PC-3 (cell line): ENCODE results near the gene SIRPB2. TPM values are rescaled to one million over a fixed set of nuclear protein-coding genes. Genes with fewer than 3 reads are reported as not detected.

Experiments used
- ATAC-seq: fragments of 200-7000 bp; cut with Tn5 transposase; 2 replicates; pipeline ENCODE4 v1.9.1; 2020; ENCODE audit warnings: mild to moderate bottlenecking, moderate library complexity
- BruUV-seq: library from RNA; stranded (reverse); fragments of 400-500 nt; replicated peaks from 2 replicates; lab custom pipeline; 2021; lab: Mats Ljungman, UMichigan
- CTCF ChIA-PET: fragments of 300-600 bp; sonication (Branson Sonifier 250); formaldehyde crosslinking; loops from one replicate; lab custom pipeline; 2022; ENCODE audit warnings: antibody characterized with exemption; lab: Charles Lee
- POLR2A ChIA-PET: fragments of 300-600 bp; sonication (Branson Sonifier 250); formaldehyde crosslinking; loops from one replicate; lab custom pipeline; 2022; ENCODE audit warnings: antibody characterized with exemption; ENCODE audit not compliant: unreplicated experiment; lab: Charles Lee
- DNase-seq: peaks from one replicate; pipeline ENCODE4 v3.0.0-alpha.2; 2015
- H2AFZ ChIP-seq: fragments of 300-600 bp; sonication (generic); 2 replicates; pipeline ENCODE4 v1.6.0; 2016; ENCODE audit warnings: antibody characterized with exemption, low read length
- H3F3A ChIP-seq: fragments of 300-600 bp; sonication (generic); one replicate; pipeline ENCODE4 v1.6.0; 2017; ENCODE audit warnings: antibody characterized with exemption, low read length, control low read depth, mild to moderate bottlenecking; ENCODE audit not compliant: unreplicated experiment
- H3K27ac ChIP-seq: fragments of 300-600 bp; sonication (generic); 2 replicates; pipeline ENCODE4 v1.5.1; 2016; ENCODE audit warnings: mild to moderate bottlenecking, low read length
- H3K27me3 ChIP-seq: fragments of 300-600 bp; sonication (generic); 2 replicates; pipeline ENCODE4 v1.6.1; 2016; ENCODE audit warnings: low read length, mixed read lengths
- H3K36me3 ChIP-seq: fragments of 300-600 bp; sonication (generic); 2 replicates; pipeline ENCODE4 v1.6.1; 2016; ENCODE audit warnings: low read depth, mixed run types, low read length, mixed read lengths
- H3K4me1 ChIP-seq: fragments of 300-600 bp; sonication (generic); 2 replicates; pipeline ENCODE4 v1.5.1; 2016; ENCODE audit warnings: low read length; ENCODE audit not compliant: insufficient read depth
- H3K4me2 ChIP-seq: fragments of 300-600 bp; sonication (generic); 2 replicates; pipeline ENCODE4 v1.6.0; 2016; ENCODE audit warnings: low read length
- H3K4me3 ChIP-seq: fragments of 300-600 bp; sonication (generic); 2 replicates; pipeline ENCODE4 v1.5.1; 2016; ENCODE audit warnings: mild to moderate bottlenecking, low read length, mixed read lengths
- H3K79me2 ChIP-seq: fragments of 300-600 bp; sonication (generic); 2 replicates; pipeline ENCODE4 v1.6.1; 2017; ENCODE audit warnings: low read length, mixed read lengths
- H3K9ac ChIP-seq: fragments of 300-600 bp; sonication (generic); 2 replicates; pipeline ENCODE4 v1.6.0; 2016; ENCODE audit warnings: mild to moderate bottlenecking, low read length
- H3K9me2 ChIP-seq: fragments of 300-600 bp; sonication (generic); replicated peaks from 2 replicates; pipeline ENCODE4 v1.6.1; 2016; ENCODE audit warnings: mixed run types, low read length, mixed read lengths
- H3K9me3 ChIP-seq: fragments of 300-600 bp; sonication (generic); 2 replicates; pipeline ENCODE4 v1.6.1; 2016; ENCODE audit warnings: low read length, mixed read lengths
- H4K20me1 ChIP-seq: fragments of 300-600 bp; sonication (generic); 2 replicates; pipeline ENCODE4 v1.6.1; 2016; ENCODE audit warnings: low read length, mixed read lengths
- EZH2 ChIP-seq: fragments of 300-600 bp; sonication (generic); IDR thresholded peaks from one replicate; pipeline ENCODE4 v1.6.1; 2017; ENCODE audit warnings: antibody characterized with exemption, mild to moderate bottlenecking, low read length; ENCODE audit not compliant: unreplicated experiment
- EZH2phosphoT487 ChIP-seq: fragments of 300-600 bp; sonication (generic); IDR thresholded peaks from 2 replicates; pipeline ENCODE4 v1.6.1; 2018; ENCODE audit warnings: mild to moderate bottlenecking, antibody characterized with exemption, low read length, borderline replicate concordance
- intact Hi-C: fragments of 100-400 bp; cut with micrococcal nuclease; formaldehyde crosslinking; loops from 2 replicates; pipeline ENCODE4 v1.9.0; 2023
- total RNA-seq: library from RNA; depleted of rRNA; stranded (reverse); fragments of >200 nt; gene quantifications from 2 replicates; pipeline ENCODE4 v1.2.3, GENCODE V29; 2014
- TF ChIP-seq, protein P1 (sequence below): fragments of 300-600 bp; sonication (generic); conservative IDR thresholded peaks from 2 replicates; pipeline ENCODE4 v1.5.1; 2017; ENCODE audit warnings: antibody characterized with exemption, low read depth, mild to moderate bottlenecking, low read length

Gene SIRPB2
- total RNA-seq, 1 experiment from 2014 or later: 2.1 TPM

DNA sequence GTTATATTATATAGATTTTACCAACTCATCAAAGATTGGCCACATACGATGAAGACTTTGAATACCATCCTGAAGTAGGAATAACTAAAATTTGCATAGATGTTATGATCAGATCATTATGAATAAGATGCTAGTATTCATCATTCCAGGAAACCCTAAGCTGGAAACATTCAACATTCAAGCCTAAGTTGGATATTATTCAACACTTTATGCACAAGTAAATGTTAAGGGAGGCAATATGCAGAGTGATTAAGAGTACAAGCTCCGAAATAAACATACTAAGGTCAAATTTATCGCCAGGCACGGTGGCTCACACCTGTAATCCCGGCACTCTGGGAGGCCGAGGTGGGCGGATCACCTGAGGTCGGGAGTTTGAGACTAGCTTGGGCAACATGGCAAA is 55.0 kb downstream of the SIRPB2 start:
- Histone ChIP-seq H2AFZ (no peak overlapping the region), H3K4me1 (peaks cover 12% of the 10 kb centered on the region), H3K36me3 (no peaks in the 10 kb centered on the region; the same call in 1 of the 2 replicates), H4K20me1 (no peaks in the 10 kb centered on the region), H3K27ac (no peak overlapping the region), H3K27me3 (no peaks in the 10 kb centered on the region), H3F3A (peaks cover 9% of the 10 kb centered on the region), H3K4me2 (no peak overlapping the region), H3K79me2 (no peaks in the 10 kb centered on the region), H3K9ac (no peak overlapping the region), H3K9me2 (no peaks in the 10 kb centered on the region), H3K9me3 (no peaks in the 10 kb centered on the region), H3K4me3 (no peak overlapping the region)
- intact Hi-C loops: loop anchor here (2.0 to 5.0 kb wide), 2 partner anchors 35 to 109 kb away; partner anchors contain the start of gene SDCBP2
- no peak for TF ChIP-seq EZH2phosphoT487
- TF ChIP-seq EZH2: no peak
- TF ChIP-seq, protein P1, sequence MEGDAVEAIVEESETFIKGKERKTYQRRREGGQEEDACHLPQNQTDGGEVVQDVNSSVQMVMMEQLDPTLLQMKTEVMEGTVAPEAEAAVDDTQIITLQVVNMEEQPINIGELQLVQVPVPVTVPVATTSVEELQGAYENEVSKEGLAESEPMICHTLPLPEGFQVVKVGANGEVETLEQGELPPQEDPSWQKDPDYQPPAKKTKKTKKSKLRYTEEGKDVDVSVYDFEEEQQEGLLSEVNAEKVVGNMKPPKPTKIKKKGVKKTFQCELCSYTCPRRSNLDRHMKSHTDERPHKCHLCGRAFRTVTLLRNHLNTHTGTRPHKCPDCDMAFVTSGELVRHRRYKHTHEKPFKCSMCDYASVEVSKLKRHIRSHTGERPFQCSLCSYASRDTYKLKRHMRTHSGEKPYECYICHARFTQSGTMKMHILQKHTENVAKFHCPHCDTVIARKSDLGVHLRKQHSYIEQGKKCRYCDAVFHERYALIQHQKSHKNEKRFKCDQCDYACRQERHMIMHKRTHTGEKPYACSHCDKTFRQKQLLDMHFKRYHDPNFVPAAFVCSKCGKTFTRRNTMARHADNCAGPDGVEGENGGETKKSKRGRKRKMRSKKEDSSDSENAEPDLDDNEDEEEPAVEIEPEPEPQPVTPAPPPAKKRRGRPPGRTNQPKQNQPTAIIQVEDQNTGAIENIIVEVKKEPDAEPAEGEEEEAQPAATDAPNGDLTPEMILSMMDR: no peak
- CTCF ChIA-PET: interaction anchor here (1.3 to 1.7 kb wide), 2 partner anchors 37 to 52 kb away, joined by 3 read pairs; no protein-coding TSS in a partner anchor
- BruUV-seq: no TSS peak
- no peak for DNase-seq
- ATAC-seq: no peak
- POLR2A ChIA-PET: no interaction called here

DNA sequence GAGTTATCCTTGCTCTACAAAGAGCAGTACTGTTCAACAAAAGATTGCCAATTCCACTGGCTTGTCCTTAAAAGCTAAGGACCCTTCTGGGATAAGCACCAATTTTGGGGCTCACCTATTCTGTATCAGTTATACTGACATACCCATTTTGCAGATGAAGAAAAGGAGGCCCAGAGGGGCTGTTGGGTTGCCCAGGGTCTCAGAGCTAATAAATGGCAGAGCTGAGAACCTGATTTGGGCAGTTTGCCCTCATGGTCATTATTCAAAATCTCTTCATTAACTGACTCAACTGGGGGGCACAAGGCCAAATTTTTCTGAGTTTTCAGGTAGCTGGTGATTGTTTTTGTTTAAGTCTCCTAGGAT is 55.9 kb downstream of the SIRPB2 start:
- ATAC-seq: no peak
- BruUV-seq: no TSS peak

DNA sequence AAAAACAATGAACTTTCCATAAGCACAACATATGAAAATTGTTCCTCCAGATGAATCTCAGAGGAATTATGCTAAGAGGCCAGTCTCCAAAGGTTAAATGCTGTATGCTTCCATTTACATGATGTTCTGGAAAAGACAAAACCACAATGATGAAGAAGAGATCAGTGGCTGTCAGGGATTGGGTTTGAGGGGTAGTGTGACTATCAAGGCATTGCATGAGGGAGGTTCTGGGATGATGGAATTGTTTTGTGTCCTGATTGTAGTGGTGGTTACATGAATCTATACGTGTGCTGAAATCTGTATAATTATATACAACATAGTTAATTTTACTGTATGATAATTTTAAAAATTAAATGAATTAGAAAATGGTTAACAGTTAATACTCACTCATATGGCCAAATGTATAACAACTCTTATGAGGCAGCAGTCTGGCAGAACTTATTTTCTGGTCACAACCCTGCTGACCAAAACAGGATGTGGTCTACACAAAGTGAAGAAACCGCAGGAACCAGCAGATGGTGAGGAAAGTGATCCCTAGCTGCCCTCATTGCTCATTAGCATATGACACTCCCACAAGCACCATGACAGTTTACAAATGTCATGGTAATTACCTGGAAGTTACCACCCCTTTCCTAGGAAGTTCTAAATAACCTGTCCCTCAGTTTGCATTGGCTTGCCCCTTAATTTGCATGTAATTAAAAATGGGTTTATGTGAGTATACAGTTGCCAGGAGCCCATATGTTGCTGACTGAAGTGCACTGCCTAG is 56.5 kb downstream of the SIRPB2 start:
- peaks cover 18% of the 10 kb centered on the region for H3K4me1 ChIP-seq
- CTCF ChIA-PET: interaction anchor here (1.7 kb wide), 1 partner anchor 35 kb away, joined by 3 read pairs; no protein-coding TSS in a partner anchor
- H3K79me2 ChIP-seq: no peaks in the 10 kb centered on the region
- no peak overlapping the region for H3K4me3 ChIP-seq
- H3K4me2 ChIP-seq: peak overlapping the region; percentile 36; the same call in 1 of the 2 replicates
- H3K9ac ChIP-seq: no peak overlapping the region
- no TSS peak for BruUV-seq
- H3K9me3 ChIP-seq: no peaks in the 10 kb centered on the region
- ATAC-seq (peak; percentile 65), DNase-seq (peak; percentile 88)
- POLR2A ChIA-PET: interaction anchor here (0.6 kb wide), 1 partner anchor 43 kb away, joined by 20 read pairs; no protein-coding TSS in a partner anchor
- no peaks in the 10 kb centered on the region for H4K20me1 ChIP-seq
- H3K27ac ChIP-seq: no peak overlapping the region
- H2AFZ ChIP-seq: no peak overlapping the region
- no peaks in the 10 kb centered on the region for H3K27me3 ChIP-seq
- no peaks in the 10 kb centered on the region for H3K9me2 ChIP-seq
- intact Hi-C loops: loop anchor here (5.0 kb wide), 1 partner anchor 107 kb away; the partner anchor contains the start of gene SDCBP2
- no peaks in the 10 kb centered on the region for H3K36me3 ChIP-seq
- TF ChIP-seq EZH2 (no peak), EZH2phosphoT487 (no peak)
- TF ChIP-seq, protein P1: no peak
- H3F3A ChIP-seq: peaks cover 9% of the 10 kb centered on the region

More for the DNA sequence above, 55.9 kb downstream of the SIRPB2 start:
- Histone ChIP-seq H3K4me1 (peaks cover 12% of the 10 kb centered on the region), H3K9me2 (no peaks in the 10 kb centered on the region), H3K36me3 (no peaks in the 10 kb centered on the region), H3K9me3 (no peaks in the 10 kb centered on the region), H3K27me3 (no peaks in the 10 kb centered on the region), H4K20me1 (no peaks in the 10 kb centered on the region), H3K79me2 (no peaks in the 10 kb centered on the region), H2AFZ (no peak overlapping the region), H3K27ac (no peak overlapping the region), H3K9ac (no peak overlapping the region), H3K4me2 (no peak overlapping the region), H3F3A (peaks cover 9% of the 10 kb centered on the region), H3K4me3 (no peak overlapping the region)
- POLR2A ChIA-PET: interaction anchor here (0.6 kb wide), 1 partner anchor 44 kb away, joined by 20 read pairs; no protein-coding TSS in a partner anchor
- TF ChIP-seq EZH2phosphoT487: no peak
- CTCF ChIA-PET: interaction anchor here (1.3 to 1.7 kb wide), 2 partner anchors 36 to 52 kb away, joined by 3 read pairs; no protein-coding TSS in a partner anchor
- intact Hi-C loops: loop anchor here (5.0 kb wide), 1 partner anchor 108 kb away; the partner anchor contains the start of gene SDCBP2
- no peak for DNase-seq
